PC-3 (cell line): ENCODE results near the gene ALPK3. TPM values are rescaled to one million over a fixed set of nuclear protein-coding genes. Genes with fewer than 3 reads are reported as not detected.

Experiments used
- ATAC-seq: fragments of 200-7000 bp; cut with Tn5 transposase; 2 replicates; pipeline ENCODE4 v1.9.1; 2020; ENCODE audit warnings: mild to moderate bottlenecking, moderate library complexity
- BruUV-seq: library from RNA; stranded (reverse); fragments of 400-500 nt; replicated peaks from 2 replicates; lab custom pipeline; 2021; lab: Mats Ljungman, UMichigan
- CTCF ChIA-PET: fragments of 300-600 bp; sonication (Branson Sonifier 250); formaldehyde crosslinking; loops from one replicate; lab custom pipeline; 2022; ENCODE audit warnings: antibody characterized with exemption; lab: Charles Lee
- POLR2A ChIA-PET: fragments of 300-600 bp; sonication (Branson Sonifier 250); formaldehyde crosslinking; loops from one replicate; lab custom pipeline; 2022; ENCODE audit warnings: antibody characterized with exemption; ENCODE audit not compliant: unreplicated experiment; lab: Charles Lee
- DNase-seq: peaks from one replicate; pipeline ENCODE4 v3.0.0-alpha.2; 2015
- H2AFZ ChIP-seq: fragments of 300-600 bp; sonication (generic); 2 replicates; pipeline ENCODE4 v1.6.0; 2016; ENCODE audit warnings: antibody characterized with exemption, low read length
- H3F3A ChIP-seq: fragments of 300-600 bp; sonication (generic); one replicate; pipeline ENCODE4 v1.6.0; 2017; ENCODE audit warnings: antibody characterized with exemption, low read length, control low read depth, mild to moderate bottlenecking; ENCODE audit not compliant: unreplicated experiment
- H3K27ac ChIP-seq: fragments of 300-600 bp; sonication (generic); 2 replicates; pipeline ENCODE4 v1.5.1; 2016; ENCODE audit warnings: mild to moderate bottlenecking, low read length
- H3K27me3 ChIP-seq: fragments of 300-600 bp; sonication (generic); 2 replicates; pipeline ENCODE4 v1.6.1; 2016; ENCODE audit warnings: low read length, mixed read lengths
- H3K36me3 ChIP-seq: fragments of 300-600 bp; sonication (generic); 2 replicates; pipeline ENCODE4 v1.6.1; 2016; ENCODE audit warnings: low read depth, mixed run types, low read length, mixed read lengths
- H3K4me1 ChIP-seq: fragments of 300-600 bp; sonication (generic); 2 replicates; pipeline ENCODE4 v1.5.1; 2016; ENCODE audit warnings: low read length; ENCODE audit not compliant: insufficient read depth
- H3K4me2 ChIP-seq: fragments of 300-600 bp; sonication (generic); 2 replicates; pipeline ENCODE4 v1.6.0; 2016; ENCODE audit warnings: low read length
- H3K4me3 ChIP-seq: fragments of 300-600 bp; sonication (generic); 2 replicates; pipeline ENCODE4 v1.5.1; 2016; ENCODE audit warnings: mild to moderate bottlenecking, low read length, mixed read lengths
- H3K79me2 ChIP-seq: fragments of 300-600 bp; sonication (generic); 2 replicates; pipeline ENCODE4 v1.6.1; 2017; ENCODE audit warnings: low read length, mixed read lengths
- H3K9ac ChIP-seq: fragments of 300-600 bp; sonication (generic); 2 replicates; pipeline ENCODE4 v1.6.0; 2016; ENCODE audit warnings: mild to moderate bottlenecking, low read length
- H3K9me2 ChIP-seq: fragments of 300-600 bp; sonication (generic); replicated peaks from 2 replicates; pipeline ENCODE4 v1.6.1; 2016; ENCODE audit warnings: mixed run types, low read length, mixed read lengths
- H3K9me3 ChIP-seq: fragments of 300-600 bp; sonication (generic); 2 replicates; pipeline ENCODE4 v1.6.1; 2016; ENCODE audit warnings: low read length, mixed read lengths
- H4K20me1 ChIP-seq: fragments of 300-600 bp; sonication (generic); 2 replicates; pipeline ENCODE4 v1.6.1; 2016; ENCODE audit warnings: low read length, mixed read lengths
- EZH2 ChIP-seq: fragments of 300-600 bp; sonication (generic); IDR thresholded peaks from one replicate; pipeline ENCODE4 v1.6.1; 2017; ENCODE audit warnings: antibody characterized with exemption, mild to moderate bottlenecking, low read length; ENCODE audit not compliant: unreplicated experiment
- EZH2phosphoT487 ChIP-seq: fragments of 300-600 bp; sonication (generic); IDR thresholded peaks from 2 replicates; pipeline ENCODE4 v1.6.1; 2018; ENCODE audit warnings: mild to moderate bottlenecking, antibody characterized with exemption, low read length, borderline replicate concordance
- intact Hi-C: fragments of 100-400 bp; cut with micrococcal nuclease; formaldehyde crosslinking; loops from 2 replicates; pipeline ENCODE4 v1.9.0; 2023
- total RNA-seq: library from RNA; depleted of rRNA; stranded (reverse); fragments of >200 nt; gene quantifications from 2 replicates; pipeline ENCODE4 v1.2.3, GENCODE V29; 2014; rRNA removed
- TF ChIP-seq, protein P1 (sequence below): fragments of 300-600 bp; sonication (generic); conservative IDR thresholded peaks from 2 replicates; pipeline ENCODE4 v1.5.1; 2017; ENCODE audit warnings: antibody characterized with exemption, low read depth, mild to moderate bottlenecking, low read length

Gene ALPK3
- total RNA-seq, 1 experiment from 2014 or later: 2.4 TPM

DNA sequence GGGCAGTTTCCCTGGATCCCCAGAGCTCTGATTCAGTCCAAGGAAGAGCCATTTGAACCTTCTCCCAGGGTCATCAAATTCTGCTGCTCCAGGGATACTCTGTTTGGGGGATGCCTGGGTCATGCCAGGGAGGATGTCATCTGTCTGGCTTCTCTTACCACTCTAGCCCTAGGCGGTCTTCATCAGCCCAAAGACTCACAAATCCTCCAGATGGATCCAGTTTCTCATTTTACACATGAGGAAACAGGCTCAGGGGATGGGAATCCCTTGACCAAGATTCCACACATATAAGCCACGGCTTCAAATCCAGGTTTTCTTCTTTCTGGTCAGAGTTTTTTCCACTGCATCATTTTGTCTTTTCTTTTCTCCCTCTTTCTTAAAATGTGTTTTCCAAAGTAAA, 104.0 kb downstream of the ALPK3 start:
- H3K79me2 ChIP-seq: no peaks in the 10 kb centered on the region
- no peaks in the 10 kb centered on the region for H3F3A ChIP-seq
- DNase-seq: no peak
- H3K36me3 ChIP-seq: no peaks in the 10 kb centered on the region
- no peak for ATAC-seq
- POLR2A ChIA-PET: no interaction called here
- no peaks in the 10 kb centered on the region for H4K20me1 ChIP-seq
- H3K9me2 ChIP-seq: no peaks in the 10 kb centered on the region
- H3K27me3 ChIP-seq: no peaks in the 10 kb centered on the region
- H3K4me1 ChIP-seq: peaks cover 8% of the 10 kb centered on the region
- no peaks in the 10 kb centered on the region for H3K9me3 ChIP-seq
- no peak overlapping the region for H2AFZ ChIP-seq
- H3K4me2 ChIP-seq: no peak overlapping the region
- no peak for TF ChIP-seq EZH2
- TF ChIP-seq, protein P1, sequence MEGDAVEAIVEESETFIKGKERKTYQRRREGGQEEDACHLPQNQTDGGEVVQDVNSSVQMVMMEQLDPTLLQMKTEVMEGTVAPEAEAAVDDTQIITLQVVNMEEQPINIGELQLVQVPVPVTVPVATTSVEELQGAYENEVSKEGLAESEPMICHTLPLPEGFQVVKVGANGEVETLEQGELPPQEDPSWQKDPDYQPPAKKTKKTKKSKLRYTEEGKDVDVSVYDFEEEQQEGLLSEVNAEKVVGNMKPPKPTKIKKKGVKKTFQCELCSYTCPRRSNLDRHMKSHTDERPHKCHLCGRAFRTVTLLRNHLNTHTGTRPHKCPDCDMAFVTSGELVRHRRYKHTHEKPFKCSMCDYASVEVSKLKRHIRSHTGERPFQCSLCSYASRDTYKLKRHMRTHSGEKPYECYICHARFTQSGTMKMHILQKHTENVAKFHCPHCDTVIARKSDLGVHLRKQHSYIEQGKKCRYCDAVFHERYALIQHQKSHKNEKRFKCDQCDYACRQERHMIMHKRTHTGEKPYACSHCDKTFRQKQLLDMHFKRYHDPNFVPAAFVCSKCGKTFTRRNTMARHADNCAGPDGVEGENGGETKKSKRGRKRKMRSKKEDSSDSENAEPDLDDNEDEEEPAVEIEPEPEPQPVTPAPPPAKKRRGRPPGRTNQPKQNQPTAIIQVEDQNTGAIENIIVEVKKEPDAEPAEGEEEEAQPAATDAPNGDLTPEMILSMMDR: no peak
- no peak overlapping the region for H3K9ac ChIP-seq
- no peak overlapping the region for H3K27ac ChIP-seq
- CTCF ChIA-PET: no interaction called here
- no TSS peak for BruUV-seq
- H3K4me3 ChIP-seq: no peak overlapping the region
- intact Hi-C loops: no loop called here

- no peaks in the 10 kb centered on the region for H4K20me1 ChIP-seq
- no peak overlapping the region for H3K9ac ChIP-seq
- DNase-seq (no peak), ATAC-seq (no peak)
- no peak overlapping the region for H2AFZ ChIP-seq
- no peaks in the 10 kb centered on the region for H3K36me3 ChIP-seq
- ChIA-PET POLR2A (no interaction called here), CTCF (no interaction called here)
- no peaks in the 10 kb centered on the region for H3K27me3 ChIP-seq
- no peak overlapping the region for H3K4me2 ChIP-seq
- no peak for TF ChIP-seq EZH2
- TF ChIP-seq, protein P1: no peak
- no peak for TF ChIP-seq EZH2phosphoT487
- H3K79me2 ChIP-seq: no peaks in the 10 kb centered on the region
- intact Hi-C loops: no loop called here
- no peaks in the 10 kb centered on the region for H3K9me2 ChIP-seq
- H3K4me3 ChIP-seq: no peak overlapping the region
- H3F3A ChIP-seq: no peaks in the 10 kb centered on the region
- no peaks in the 10 kb centered on the region for H3K9me3 ChIP-seq
- H3K27ac ChIP-seq: no peak overlapping the region
- BruUV-seq: no TSS peak
- peaks cover 20% of the 10 kb centered on the region for H3K4me1 ChIP-seq
Observed at GRCh38 chr15:84922530-84922929, 105.4 kb downstream of the ALPK3 start.

Other genes starting within 250 kb of the ALPK3 start
- 15.0 and 18.3 TPM in 2 replicates for gene ZSCAN2, start 216.3 kb upstream of the ALPK3 start, total RNA-seq
- 20.8 and 29.5 TPM in 2 replicates for gene WDR73, start 163.1 kb upstream of the ALPK3 start, total RNA-seq
- gene NMB, start 159.2 kb upstream of the ALPK3 start, total RNA-seq: 20.4 and 25.9 TPM in 2 replicates
- 120 and 140 TPM in 2 replicates for gene SEC11A, start 101.2 kb upstream of the ALPK3 start, total RNA-seq
- 12.3 and 13.0 TPM in 2 replicates for gene ZNF592, start 68.8 kb upstream of the ALPK3 start, total RNA-seq
- gene SLC28A1, start 67.3 kb downstream of the ALPK3 start, total RNA-seq: 0.58 and 1.1 TPM in 2 replicates
- gene PDE8A, start 164.5 kb downstream of the ALPK3 start, total RNA-seq: 44.2 and 62.0 TPM in 2 replicates